Measurements from ENCODE around the gene TNFRSF4. TPM values are rescaled to one million over a fixed set of nuclear protein-coding genes. Genes with fewer than 3 reads are reported as not detected.

The TNFRSF4 gene
- total and polyA plus RNA-seq, 2 of the 8 experiments (the other 6 are each of a cell fraction or from before 2014, with no cell fraction given), result 0.06 TPM; not detected in 1

GRCh38 chr1:1167841-1168450, 46.0 kb downstream of the TNFRSF4 start (continued):
- TF ChIP-seq CHD7 (IDR thresholded peaks at IDR 0.05; ENCODE audit: insufficient replicate concordance, low read length) (no peak), KDM1A (IDR thresholded peaks at IDR 0.05; ENCODE audit: borderline replicate concordance, low read length) (no peak)
